Calu3 (cell line): Measurements from ENCODE around the gene OLFM1. TPM values are rescaled to one million over a fixed set of nuclear protein-coding genes. Genes with fewer than 3 reads are reported as not detected.

Source experiments
- BruUV-seq: library from RNA; stranded (reverse); fragments of 400-500 nt; replicated peaks from 2 replicates; lab custom pipeline; 2021; lab: Mats Ljungman, UMichigan
- CTCF ChIA-PET: fragments of 300-600 bp; sonication (Branson Sonifier 250); formaldehyde crosslinking; loops from one replicate; lab custom pipeline; 2022; ENCODE audit warnings: antibody characterized with exemption; lab: Charles Lee
- DNase-seq: peaks from one replicate; pipeline ENCODE4 v3.0.0; 2022
- H3K27ac Mint-ChIP-seq: one replicate; pipeline ENCODE4 v1.8.0; 2022; ENCODE audit warnings: mixed read lengths; ENCODE audit not compliant: unreplicated experiment
- H3K27me3 Mint-ChIP-seq: one replicate; pipeline ENCODE4 v1.8.0; 2022; ENCODE audit warnings: mixed read lengths; ENCODE audit not compliant: unreplicated experiment
- H3K36me3 Mint-ChIP-seq: one replicate; pipeline ENCODE4 v1.8.0; 2022; ENCODE audit warnings: mild to moderate bottlenecking, moderate library complexity, mixed read lengths; ENCODE audit not compliant: insufficient read depth, unreplicated experiment
- H3K4me1 Mint-ChIP-seq: one replicate; pipeline ENCODE4 v1.8.0; 2022; ENCODE audit warnings: mild to moderate bottlenecking, low read depth, mixed read lengths; ENCODE audit not compliant: unreplicated experiment
- H3K4me3 Mint-ChIP-seq: one replicate; pipeline ENCODE4 v1.8.0; 2022; ENCODE audit warnings: mild to moderate bottlenecking, low read depth, moderate library complexity, mixed read lengths; ENCODE audit not compliant: unreplicated experiment
- H3K9me3 Mint-ChIP-seq: one replicate; pipeline ENCODE4 v1.8.0; 2022; ENCODE audit warnings: low read depth, mixed read lengths; ENCODE audit not compliant: unreplicated experiment
- intact Hi-C: fragments of 100-400 bp; cut with micrococcal nuclease; formaldehyde crosslinking; loops from one replicate; pipeline ENCODE4 v1.10.0; 2022; ENCODE audit not compliant: unreplicated experiment
- total RNA-seq: library from RNA; stranded (reverse); gene quantifications from 2 replicates; pipeline ENCODE4 v1.2.3, GENCODE V29; 2022
- TF ChIP-seq, protein P1 (sequence below): fragments of 200-600 bp; IDR thresholded peaks from one replicate; pipeline ENCODE4 v1.8.0; 2022; ENCODE audit warnings: antibody characterized with exemption; ENCODE audit not compliant: unreplicated experiment

OLFM1 gene
- total RNA-seq, 1 experiment from 2014 or later, result 5.5 TPM

DNA sequence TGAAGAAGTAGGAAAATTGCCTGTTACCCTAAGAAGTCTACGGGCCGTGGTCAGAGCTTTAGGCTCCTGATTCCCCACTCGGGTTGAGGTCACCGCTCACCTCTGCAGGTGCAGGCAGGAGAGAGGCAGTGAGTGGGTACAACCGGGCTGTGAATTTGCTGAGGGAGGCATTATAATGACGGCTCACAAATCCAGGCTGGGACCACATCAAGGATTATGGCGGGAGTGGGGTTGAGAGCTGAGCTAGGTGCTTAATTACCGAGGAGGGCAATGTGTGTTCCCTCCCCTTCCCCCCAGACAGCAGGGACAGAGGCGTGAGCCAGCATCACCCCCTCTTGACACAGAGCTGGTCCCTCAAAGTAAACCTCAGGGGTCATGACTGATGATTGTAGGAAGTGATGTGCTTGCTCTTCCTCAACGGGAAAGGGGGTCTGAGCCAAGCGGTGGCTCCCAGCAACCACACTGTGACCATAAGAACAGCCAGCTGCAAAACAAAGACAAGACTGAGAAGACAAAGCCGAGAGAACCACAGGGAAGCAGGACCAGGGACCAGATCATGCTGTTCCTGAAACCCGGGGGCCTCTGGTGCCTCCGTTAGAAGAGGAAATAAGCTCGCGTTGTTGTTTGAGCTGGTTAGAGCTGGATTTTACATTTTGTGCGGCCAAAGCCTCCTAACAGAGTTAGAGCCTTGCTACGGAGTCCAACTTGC lies 77.7 kb downstream of the OLFM1 start:
- H3K27me3 Mint-ChIP-seq, result peaks cover 50% of the 10 kb centered on the region
- CTCF ChIA-PET, result no interaction called here
- H3K27ac Mint-ChIP-seq, result no peak overlapping the region
- no peak for DNase-seq
- H3K36me3 Mint-ChIP-seq, result no peaks in the 10 kb centered on the region
- intact Hi-C loops, result no loop called here
- BruUV-seq, result no TSS peak
- H3K4me3 Mint-ChIP-seq, result no peak overlapping the region
- no peaks in the 10 kb centered on the region for H3K4me1 Mint-ChIP-seq
- H3K9me3 Mint-ChIP-seq, result peaks cover 11% of the 10 kb centered on the region
- TF ChIP-seq, protein P1, sequence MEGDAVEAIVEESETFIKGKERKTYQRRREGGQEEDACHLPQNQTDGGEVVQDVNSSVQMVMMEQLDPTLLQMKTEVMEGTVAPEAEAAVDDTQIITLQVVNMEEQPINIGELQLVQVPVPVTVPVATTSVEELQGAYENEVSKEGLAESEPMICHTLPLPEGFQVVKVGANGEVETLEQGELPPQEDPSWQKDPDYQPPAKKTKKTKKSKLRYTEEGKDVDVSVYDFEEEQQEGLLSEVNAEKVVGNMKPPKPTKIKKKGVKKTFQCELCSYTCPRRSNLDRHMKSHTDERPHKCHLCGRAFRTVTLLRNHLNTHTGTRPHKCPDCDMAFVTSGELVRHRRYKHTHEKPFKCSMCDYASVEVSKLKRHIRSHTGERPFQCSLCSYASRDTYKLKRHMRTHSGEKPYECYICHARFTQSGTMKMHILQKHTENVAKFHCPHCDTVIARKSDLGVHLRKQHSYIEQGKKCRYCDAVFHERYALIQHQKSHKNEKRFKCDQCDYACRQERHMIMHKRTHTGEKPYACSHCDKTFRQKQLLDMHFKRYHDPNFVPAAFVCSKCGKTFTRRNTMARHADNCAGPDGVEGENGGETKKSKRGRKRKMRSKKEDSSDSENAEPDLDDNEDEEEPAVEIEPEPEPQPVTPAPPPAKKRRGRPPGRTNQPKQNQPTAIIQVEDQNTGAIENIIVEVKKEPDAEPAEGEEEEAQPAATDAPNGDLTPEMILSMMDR, result no peak

DNA sequence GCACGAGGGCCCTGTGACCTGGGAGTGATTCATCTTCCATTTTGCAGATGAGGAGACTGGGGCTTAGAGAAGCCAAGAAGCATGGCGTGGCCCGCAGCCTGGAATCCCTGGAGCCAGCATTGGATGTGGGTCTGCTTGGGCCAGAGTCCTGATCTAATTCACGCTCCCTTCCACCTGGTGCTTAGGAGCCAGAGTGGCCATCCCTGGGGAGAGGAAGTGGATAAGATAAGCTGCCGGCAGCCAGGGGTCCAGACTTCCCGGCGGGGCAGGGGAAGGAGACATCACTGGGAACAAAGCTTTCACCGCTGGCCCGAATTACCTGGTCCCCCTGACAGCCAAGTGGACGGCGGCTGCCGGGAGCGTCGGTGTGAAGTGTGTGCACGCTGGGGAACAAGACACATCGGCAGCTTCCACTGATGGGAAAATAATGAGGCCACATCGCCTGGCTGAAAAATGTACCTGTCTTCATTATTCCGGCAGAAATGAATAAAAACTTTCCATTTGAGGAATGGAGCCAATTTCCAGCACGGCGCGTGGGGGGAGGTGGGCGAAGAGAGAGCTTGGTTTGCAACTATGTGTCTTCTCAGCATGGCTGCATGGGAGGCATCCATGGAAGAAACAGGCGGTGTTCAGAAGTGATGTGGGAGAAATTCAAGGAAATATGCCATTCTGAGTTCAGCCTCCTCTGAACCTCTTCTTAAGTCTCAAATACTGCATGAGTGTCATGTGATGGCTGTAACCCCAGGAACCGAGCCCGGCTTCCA lies 78.5 kb downstream of the OLFM1 start:
- Mint-ChIP-seq H3K27ac (no peak overlapping the region), H3K9me3 (peaks cover 7% of the 10 kb centered on the region), H3K4me1 (no peaks in the 10 kb centered on the region), H3K36me3 (no peaks in the 10 kb centered on the region), H3K27me3 (peaks cover 43% of the 10 kb centered on the region), H3K4me3 (no peak overlapping the region)
- TF ChIP-seq, protein P1, result no peak
- no TSS peak for BruUV-seq
- DNase-seq, result no peak
- intact Hi-C loops, result no loop called here
- CTCF ChIA-PET, result interaction anchor here (1.1 kb wide), 1 partner anchor 64 kb away, joined by 3 read pairs; no protein-coding TSS in a partner anchor

DNA sequence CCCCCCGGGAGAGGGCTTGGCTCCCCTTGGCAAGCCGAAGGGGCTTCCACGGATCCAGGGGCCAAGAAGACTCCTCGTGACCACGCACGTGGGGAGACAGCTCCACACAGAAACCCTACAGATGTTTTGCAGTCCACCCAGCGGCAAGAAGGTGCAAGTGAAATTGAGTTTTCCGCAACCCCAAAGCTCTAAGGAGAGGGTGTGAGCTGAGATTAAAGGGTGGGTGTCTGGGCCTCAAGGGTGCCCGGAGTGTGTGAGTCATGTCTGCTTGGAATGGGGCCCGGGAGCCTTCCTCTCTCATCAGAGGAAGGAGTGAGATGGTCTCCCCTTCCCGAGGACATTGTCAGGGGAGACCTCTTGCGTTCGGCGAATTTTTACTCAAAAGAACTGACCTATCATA lies 79.1 kb downstream of the OLFM1 start:
- CTCF ChIA-PET, result interaction anchor here (1.1 kb wide), 1 partner anchor 65 kb away, joined by 3 read pairs; no protein-coding TSS in a partner anchor
- Mint-ChIP-seq H3K27me3 (peaks cover 36% of the 10 kb centered on the region), H3K9me3 (peaks cover 4% of the 10 kb centered on the region), H3K4me1 (no peaks in the 10 kb centered on the region), H3K4me3 (no peak overlapping the region), H3K36me3 (no peaks in the 10 kb centered on the region), H3K27ac (no peak overlapping the region)
- DNase-seq, result no peak
- BruUV-seq, result no TSS peak
- TF ChIP-seq, protein P1, result no peak
- intact Hi-C loops, result no loop called here

DNA sequence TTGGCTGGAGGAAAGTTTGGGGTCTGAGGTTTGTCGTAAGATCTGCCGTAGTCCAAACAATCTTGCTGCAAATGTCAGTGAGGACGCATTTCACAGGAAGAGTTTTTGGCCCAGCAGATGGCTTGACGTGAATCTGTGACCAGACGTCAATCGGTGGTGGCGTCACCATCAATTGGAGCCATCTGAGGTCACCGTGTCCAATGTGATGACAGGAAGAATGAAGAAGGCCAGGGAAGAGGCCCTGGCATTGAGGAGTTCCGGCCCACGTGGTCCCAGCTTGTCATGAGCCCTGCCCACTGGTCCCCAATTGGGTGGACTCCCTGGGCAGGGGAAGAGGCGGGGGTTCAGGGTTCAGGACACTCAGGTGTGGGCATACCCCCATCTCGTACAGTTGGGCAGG lies 79.9 kb downstream of the OLFM1 start:
- CTCF ChIA-PET, result no interaction called here
- no peaks in the 10 kb centered on the region for H3K36me3 Mint-ChIP-seq
- H3K9me3 Mint-ChIP-seq, result peaks cover 4% of the 10 kb centered on the region
- no peaks in the 10 kb centered on the region for H3K4me1 Mint-ChIP-seq
- no peak overlapping the region for H3K4me3 Mint-ChIP-seq
- TF ChIP-seq, protein P1, result no peak
- DNase-seq, result no peak
- intact Hi-C loops, result no loop called here
- H3K27ac Mint-ChIP-seq, result no peak overlapping the region
- BruUV-seq, result no TSS peak
- H3K27me3 Mint-ChIP-seq, result peaks cover 35% of the 10 kb centered on the region
